Measurements from ENCODE around the gene CRHBP.
"Not testable (repeated sequence)": the region's sequence is repeated elsewhere in the genome, so short reads cannot be mapped to it uniquely, and the experiment has no call there.

Gene CRHBP

GRCh38 chr5:76958991-76959767 lies 6.3 kb downstream of the CRHBP start:
- DNase-seq (ENCODE audit: low spot score) = no peak

GRCh38 chr5:76960004-76960625 lies 7.3 kb downstream of the CRHBP start:
- no peak for DNase-seq (ENCODE audit: low spot score)

GRCh38 chr5:76964060-76964459 lies 11.2 kb downstream of the CRHBP start:
- no peak for DNase-seq (ENCODE audit: low spot score)

GRCh38 chr5:76971511-76971910 lies 18.7 kb downstream of the CRHBP start:
- no peak for DNase-seq (ENCODE audit: low spot score)

GRCh38 chr5:76972689-76973088 lies 19.8 kb downstream of the CRHBP start:
- no peak for DNase-seq (ENCODE audit: low spot score)

GRCh38 chr5:76974785-76975184 lies 21.9 kb downstream of the CRHBP start:
- DNase-seq (ENCODE audit: low spot score) = no peak

GRCh38 chr5:76978869-76979268 lies 26.0 kb downstream of the CRHBP start:
- no peak for DNase-seq (ENCODE audit: low spot score)

GRCh38 chr5:76980518-76981144 lies 27.8 kb downstream of the CRHBP start:
- DNase-seq (ENCODE audit: low spot score) = no peak

GRCh38 chr5:76982450-76982849 lies 29.6 kb downstream of the CRHBP start:
- no peak for DNase-seq (ENCODE audit: low spot score)

- no peak for DNase-seq (ENCODE audit: low spot score)
Measured at GRCh38 chr5:76983468-76983867, 30.6 kb downstream of the CRHBP start.

GRCh38 chr5:76986825-76987526 lies 34.1 kb downstream of the CRHBP start:
- no peak for DNase-seq (ENCODE audit: low spot score)

- no peak for DNase-seq (ENCODE audit: low spot score)
Measured at GRCh38 chr5:76990899-76991459, 38.1 kb downstream of the CRHBP start.

GRCh38 chr5:76993436-76993835 lies 40.6 kb downstream of the CRHBP start:
- DNase-seq (ENCODE audit: low spot score) = not testable (repeated sequence)

- no peak for DNase-seq (ENCODE audit: low spot score)
Measured at GRCh38 chr5:76994337-76994736, 41.5 kb downstream of the CRHBP start.

GRCh38 chr5:76998251-76998650 lies 45.4 kb downstream of the CRHBP start:
- not testable (repeated sequence) for DNase-seq (ENCODE audit: low spot score)

- DNase-seq (ENCODE audit: low spot score) = no peak
Measured at GRCh38 chr5:76999451-76999850, 46.6 kb downstream of the CRHBP start.

- DNase-seq (ENCODE audit: low spot score) = no peak
Measured at GRCh38 chr5:77003246-77003645, 50.4 kb downstream of the CRHBP start.

- DNase-seq (ENCODE audit: low spot score) = no peak
Measured at GRCh38 chr5:77006124-77006523, 53.3 kb downstream of the CRHBP start.

- DNase-seq (ENCODE audit: low spot score) = no peak
Measured at GRCh38 chr5:77008413-77008812, 55.6 kb downstream of the CRHBP start.

- no peak for DNase-seq (ENCODE audit: low spot score)
Measured at GRCh38 chr5:77010243-77010642, 57.4 kb downstream of the CRHBP start.

GRCh38 chr5:77011498-77011897 lies 58.7 kb downstream of the CRHBP start:
- no peak for DNase-seq (ENCODE audit: low spot score)

- no peak for DNase-seq (ENCODE audit: low spot score)
Measured at GRCh38 chr5:77012601-77013000, 59.8 kb downstream of the CRHBP start.

Data from D341Med (cell line).